C4-2B (cell line): ENCODE results near the gene IRGC.

Source experiments
- CTCF ChIP-seq: fragments of 450-650 bp; conservative IDR thresholded peaks from 2 replicates; pipeline ENCODE4 v1.5.1; 2017; ENCODE audit warnings: mild to moderate bottlenecking
- ZFX ChIP-seq: fragments of 450-650 bp; IDR thresholded peaks from 2 replicates; pipeline ENCODE4 v1.6.1; 2017

- TF ChIP-seq CTCF (no peak), ZFX (no peak)
These were observed 41.7 kb upstream of the IRGC start for GRCh38 chr19:43674183-43674582.
